Measurements from ENCODE around the gene XRCC6.
"Not testable (repeated sequence)": the region's sequence is repeated elsewhere in the genome, so short reads cannot be mapped to it uniquely, and the experiment has no call there.

The XRCC6 gene

DNA sequence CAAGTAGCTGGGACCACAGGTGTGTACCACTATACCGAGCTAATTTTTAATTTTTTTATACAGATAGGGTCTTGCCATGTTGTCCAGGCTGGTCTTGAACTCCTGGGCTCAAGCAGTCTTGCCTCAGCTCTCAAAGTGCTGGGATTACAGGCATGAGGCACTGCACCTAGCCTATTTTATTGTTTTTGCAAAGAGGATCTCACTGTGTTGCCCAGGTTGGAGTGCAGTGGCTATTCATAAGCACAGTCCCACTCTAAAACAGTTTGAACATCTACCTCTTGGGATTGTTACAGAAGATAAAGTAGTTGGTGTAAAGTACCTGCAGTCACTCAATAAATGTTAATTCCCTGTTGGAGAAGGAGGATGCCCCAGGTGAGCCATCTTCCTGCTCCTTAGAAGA is 29.1 kb downstream of the XRCC6 start:
- CTCF ChIA-PET: interaction anchor here (1.0 kb wide), 1 partner anchor 16 kb away, joined by 3 read pairs; no protein-coding TSS in a partner anchor
- no peak for DNase-seq
- Mint-ChIP-seq H3K4me1 (peaks cover 9% of the 10 kb centered on the region), H3K4me3 (no peak overlapping the region), H3K36me3 (peaks cover 46% of the 10 kb centered on the region), H3K27ac (no peak overlapping the region), H3K27me3 (no peaks in the 10 kb centered on the region), H3K9me3 (no peaks in the 10 kb centered on the region)

- Mint-ChIP-seq H3K27me3 (no peaks in the 10 kb centered on the region), H3K27ac (no peak overlapping the region), H3K9me3 (no peaks in the 10 kb centered on the region), H3K36me3 (peaks cover 49% of the 10 kb centered on the region), H3K4me1 (peaks cover 9% of the 10 kb centered on the region), H3K4me3 (no peak overlapping the region)
- DNase-seq: no peak
- CTCF ChIA-PET: interaction anchor here (1.0 to 1.1 kb wide), 2 partner anchors 15 to 16 kb away, joined by 3 to 4 read pairs; no protein-coding TSS in a partner anchor
Observed at GRCh38 chr22:41650821-41651220, 29.7 kb downstream of the XRCC6 start.

DNA sequence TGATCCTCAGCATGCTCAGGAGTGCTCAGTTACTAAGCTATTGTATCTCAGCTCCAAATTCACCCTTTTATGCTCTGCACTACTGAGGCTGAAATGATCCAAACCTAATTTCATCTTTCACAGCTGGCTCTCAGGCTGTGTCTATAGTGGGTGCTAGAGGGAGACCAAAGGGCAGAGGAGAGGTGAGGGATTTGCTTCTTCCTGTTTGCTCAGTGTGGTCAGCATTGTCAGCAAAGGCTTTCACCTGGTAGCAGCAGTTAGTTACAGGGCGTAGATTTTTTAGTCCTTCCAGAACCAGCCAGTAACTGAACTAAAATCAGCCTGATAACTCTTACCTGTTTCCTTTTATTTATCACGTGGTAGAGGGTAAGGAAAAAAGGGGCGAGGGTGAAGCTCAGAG is 33.2 kb downstream of the XRCC6 start:
- CTCF ChIA-PET: interaction anchor here (0.6 to 1.6 kb wide), 2 partner anchors 12 to 824 kb away, joined by 3 to 7 read pairs; no protein-coding TSS in a partner anchor
- no peaks in the 10 kb centered on the region for H3K27me3 Mint-ChIP-seq
- H3K36me3 Mint-ChIP-seq: peaks cover 48% of the 10 kb centered on the region
- H3K4me3 Mint-ChIP-seq: no peak overlapping the region
- no peaks in the 10 kb centered on the region for H3K9me3 Mint-ChIP-seq
- DNase-seq: no peak
- no peak overlapping the region for H3K27ac Mint-ChIP-seq
- peaks cover 3% of the 10 kb centered on the region for H3K4me1 Mint-ChIP-seq

DNA sequence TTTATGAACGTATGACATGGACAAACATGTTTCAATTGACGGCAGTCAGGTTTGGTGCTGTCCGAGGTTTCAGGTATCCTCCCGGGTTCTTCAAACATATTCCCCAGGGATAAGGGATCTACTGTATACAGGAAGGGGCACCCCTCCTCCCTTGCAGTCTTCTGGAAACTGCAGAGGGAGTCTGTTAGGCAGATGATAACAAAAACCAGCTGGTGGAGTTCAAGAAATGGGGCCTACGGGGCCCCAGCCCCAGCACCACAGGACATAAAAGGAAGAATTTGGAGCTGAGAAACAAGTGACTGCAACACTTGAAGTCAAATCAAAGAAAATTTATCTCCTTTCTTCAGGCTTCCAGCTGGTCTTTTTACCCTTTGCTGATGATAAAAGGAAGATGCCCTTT is 35.5 kb downstream of the XRCC6 start:
- DNase-seq: no peak
- CTCF ChIA-PET: no interaction called here
- H3K27me3 Mint-ChIP-seq: no peaks in the 10 kb centered on the region
- no peak overlapping the region for H3K27ac Mint-ChIP-seq
- no peaks in the 10 kb centered on the region for H3K9me3 Mint-ChIP-seq
- H3K4me3 Mint-ChIP-seq: no peak overlapping the region
- H3K36me3 Mint-ChIP-seq: peaks cover 55% of the 10 kb centered on the region
- peaks cover 3% of the 10 kb centered on the region for H3K4me1 Mint-ChIP-seq

- H3K9me3 Mint-ChIP-seq: no peaks in the 10 kb centered on the region
- H3K4me1 Mint-ChIP-seq: peaks cover 3% of the 10 kb centered on the region
- no peak overlapping the region for H3K27ac Mint-ChIP-seq
- CTCF ChIA-PET: interaction anchor here (1.7 kb wide), 1 partner anchor 9 kb away, joined by 7 read pairs; no protein-coding TSS in a partner anchor
- peaks cover 52% of the 10 kb centered on the region for H3K36me3 Mint-ChIP-seq
- DNase-seq: no peak
- H3K27me3 Mint-ChIP-seq: no peaks in the 10 kb centered on the region
- H3K4me3 Mint-ChIP-seq: no peak overlapping the region
Observed at GRCh38 chr22:41657709-41658108, 36.6 kb downstream of the XRCC6 start.

DNA sequence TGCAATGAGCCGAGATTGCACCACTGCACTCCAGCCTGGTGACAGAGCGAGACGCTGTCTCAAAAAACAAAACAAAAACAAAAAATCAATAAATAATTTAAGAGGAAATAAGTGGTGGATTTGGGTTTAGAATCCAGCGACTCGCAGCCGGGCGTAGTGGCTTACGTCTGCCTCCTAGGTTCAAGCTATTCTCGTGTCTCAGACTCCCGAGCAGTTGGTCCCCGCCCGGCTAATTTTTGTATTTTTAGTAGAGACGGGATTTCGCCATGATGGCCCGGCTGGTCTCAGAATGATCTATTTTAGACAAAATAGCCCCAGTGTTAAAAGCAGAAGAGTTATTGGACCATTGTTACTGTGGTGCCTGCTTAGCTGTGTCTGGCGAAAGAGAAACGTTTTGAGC is 37.8 kb downstream of the XRCC6 start:
- DNase-seq: no peak
- CTCF ChIA-PET: interaction anchor here (0.6 to 1.7 kb wide), 2 partner anchors 7 to 459 kb away, joined by 3 to 7 read pairs; no protein-coding TSS in a partner anchor
- peaks cover 3% of the 10 kb centered on the region for H3K4me1 Mint-ChIP-seq
- H3K27ac Mint-ChIP-seq: no peak overlapping the region
- no peaks in the 10 kb centered on the region for H3K27me3 Mint-ChIP-seq
- no peak overlapping the region for H3K4me3 Mint-ChIP-seq
- no peaks in the 10 kb centered on the region for H3K9me3 Mint-ChIP-seq
- peaks cover 54% of the 10 kb centered on the region for H3K36me3 Mint-ChIP-seq

GRCh38 chr22:41659941-41660340 is 38.8 kb downstream of the XRCC6 start:
- no peak for DNase-seq
- H3K36me3 Mint-ChIP-seq: peaks cover 52% of the 10 kb centered on the region
- H3K27me3 Mint-ChIP-seq: no peaks in the 10 kb centered on the region
- no peaks in the 10 kb centered on the region for H3K9me3 Mint-ChIP-seq
- H3K27ac Mint-ChIP-seq: peak overlapping the region; percentile 9
- H3K4me3 Mint-ChIP-seq: no peak overlapping the region
- H3K4me1 Mint-ChIP-seq: no peaks in the 10 kb centered on the region
- CTCF ChIA-PET: no interaction called here

- DNase-seq: no peak
- H3K27ac Mint-ChIP-seq: peak overlapping the region; percentile 20
- CTCF ChIA-PET: no interaction called here
- no peak overlapping the region for H3K4me3 Mint-ChIP-seq
- H3K4me1 Mint-ChIP-seq: no peaks in the 10 kb centered on the region
- H3K9me3 Mint-ChIP-seq: no peaks in the 10 kb centered on the region
- H3K36me3 Mint-ChIP-seq: peaks cover 54% of the 10 kb centered on the region
- H3K27me3 Mint-ChIP-seq: no peaks in the 10 kb centered on the region
Observed at GRCh38 chr22:41660416-41660815, 39.3 kb downstream of the XRCC6 start.

GRCh38 chr22:41661088-41661487 is 40.0 kb downstream of the XRCC6 start:
- Mint-ChIP-seq H3K27me3 (no peaks in the 10 kb centered on the region), H3K4me1 (no peaks in the 10 kb centered on the region), H3K27ac (no peak overlapping the region), H3K4me3 (no peak overlapping the region), H3K9me3 (no peaks in the 10 kb centered on the region), H3K36me3 (peaks cover 51% of the 10 kb centered on the region)
- CTCF ChIA-PET: interaction anchor here (1.3 kb wide), 1 partner anchor 13 kb away, joined by 3 read pairs; no protein-coding TSS in a partner anchor
- no peak for DNase-seq

DNA sequence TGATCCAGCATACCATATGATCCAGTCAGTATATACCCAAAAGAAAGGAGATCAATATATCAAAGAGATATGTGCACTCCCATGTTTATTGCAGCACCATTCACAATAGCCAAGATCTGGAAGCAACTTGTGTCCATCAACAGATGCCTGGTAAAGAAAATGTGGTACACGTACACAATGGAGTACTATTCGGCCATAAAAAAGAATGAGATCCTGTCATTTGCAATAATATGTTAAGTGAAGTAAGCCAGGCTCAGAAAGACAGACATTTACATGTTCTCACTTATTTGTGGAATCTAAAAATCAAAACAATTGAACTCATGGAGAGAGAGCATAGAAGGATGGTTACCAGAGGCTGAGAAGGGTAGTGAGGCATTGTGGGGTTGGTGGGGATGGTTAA is 40.6 kb downstream of the XRCC6 start:
- H3K36me3 Mint-ChIP-seq: peaks cover 48% of the 10 kb centered on the region
- CTCF ChIA-PET: interaction anchor here (1.3 kb wide), 1 partner anchor 12 kb away, joined by 3 read pairs; no protein-coding TSS in a partner anchor
- H3K4me1 Mint-ChIP-seq: peaks cover 3% of the 10 kb centered on the region
- no peaks in the 10 kb centered on the region for H3K27me3 Mint-ChIP-seq
- H3K9me3 Mint-ChIP-seq: no peaks in the 10 kb centered on the region
- no peak overlapping the region for H3K27ac Mint-ChIP-seq
- no peak overlapping the region for H3K4me3 Mint-ChIP-seq
- no peak for DNase-seq

GRCh38 chr22:41663594-41663993 is 42.5 kb downstream of the XRCC6 start:
- H3K4me1 Mint-ChIP-seq: peaks cover 12% of the 10 kb centered on the region
- H3K27me3 Mint-ChIP-seq, H3K4me3 Mint-ChIP-seq, H3K27ac Mint-ChIP-seq, H3K9me3 Mint-ChIP-seq, DNase-seq: not testable (repeated sequence)
- CTCF ChIA-PET: interaction anchor here (0.8 kb wide), 1 partner anchor 194 kb away, joined by 3 read pairs; no protein-coding TSS in a partner anchor
- peaks cover 41% of the 10 kb centered on the region for H3K36me3 Mint-ChIP-seq

GRCh38 chr22:41664490-41664889 is 43.4 kb downstream of the XRCC6 start:
- CTCF ChIA-PET: interaction anchor here (0.8 to 1.0 kb wide), 2 partner anchors 136 to 193 kb away, joined by 3 read pairs; partner anchors contain the start of gene CCDC134
- no peak for DNase-seq
- H3K4me1 Mint-ChIP-seq: peaks cover 12% of the 10 kb centered on the region
- H3K27me3 Mint-ChIP-seq: no peaks in the 10 kb centered on the region
- no peak overlapping the region for H3K4me3 Mint-ChIP-seq
- peaks cover 41% of the 10 kb centered on the region for H3K36me3 Mint-ChIP-seq
- no peak overlapping the region for H3K27ac Mint-ChIP-seq
- H3K9me3 Mint-ChIP-seq: no peaks in the 10 kb centered on the region

DNA sequence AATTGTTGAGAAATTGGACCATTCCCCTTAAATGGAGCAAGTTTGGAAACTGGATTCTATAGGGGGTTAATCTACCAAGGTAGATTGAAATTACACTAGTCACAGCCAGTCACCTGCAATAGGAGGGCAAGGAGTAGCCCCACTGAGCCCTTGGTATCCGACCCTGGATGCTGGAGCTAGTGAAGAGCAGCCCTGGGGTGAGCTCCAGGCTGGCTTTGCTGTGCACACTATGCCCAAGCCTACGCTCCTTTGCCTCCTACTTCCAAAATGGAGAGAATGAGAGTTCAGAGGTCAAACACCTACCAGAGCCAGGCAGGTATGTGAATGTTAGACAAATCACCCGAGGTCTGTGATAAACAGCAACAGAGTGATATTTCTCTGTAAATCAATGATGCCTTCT is 43.9 kb downstream of the XRCC6 start:
- H3K4me3 Mint-ChIP-seq: no peak overlapping the region
- H3K4me1 Mint-ChIP-seq: peaks cover 12% of the 10 kb centered on the region
- H3K27me3 Mint-ChIP-seq: no peaks in the 10 kb centered on the region
- no peak for DNase-seq
- peak overlapping the region; percentile 67 for H3K27ac Mint-ChIP-seq
- no peaks in the 10 kb centered on the region for H3K9me3 Mint-ChIP-seq
- CTCF ChIA-PET: interaction anchor here (1.0 to 2.7 kb wide), 2 partner anchors 136 to 276 kb away, joined by 3 to 17 read pairs; partner anchors contain the start of gene CCDC134
- peaks cover 40% of the 10 kb centered on the region for H3K36me3 Mint-ChIP-seq

GRCh38 chr22:41668971-41669911 is 48.1 kb downstream of the XRCC6 start:
- Mint-ChIP-seq H3K27ac (no peak overlapping the region), H3K4me1 (peaks cover 12% of the 10 kb centered on the region), H3K27me3 (no peaks in the 10 kb centered on the region), H3K9me3 (no peaks in the 10 kb centered on the region), H3K4me3 (no peak overlapping the region), H3K36me3 (peaks cover 26% of the 10 kb centered on the region)
- CTCF ChIA-PET: no interaction called here
- no peak for DNase-seq

Data from activated naive CD4-positive, alpha-beta T cell treated with anti-CD3 and anti-CD28 coated beads, Interleukin-2, amount 10 ng/mL, durations not matched to agents 7 days and 5 days (primary cell).